ENCODE results near the gene ZNF496.

DNA sequence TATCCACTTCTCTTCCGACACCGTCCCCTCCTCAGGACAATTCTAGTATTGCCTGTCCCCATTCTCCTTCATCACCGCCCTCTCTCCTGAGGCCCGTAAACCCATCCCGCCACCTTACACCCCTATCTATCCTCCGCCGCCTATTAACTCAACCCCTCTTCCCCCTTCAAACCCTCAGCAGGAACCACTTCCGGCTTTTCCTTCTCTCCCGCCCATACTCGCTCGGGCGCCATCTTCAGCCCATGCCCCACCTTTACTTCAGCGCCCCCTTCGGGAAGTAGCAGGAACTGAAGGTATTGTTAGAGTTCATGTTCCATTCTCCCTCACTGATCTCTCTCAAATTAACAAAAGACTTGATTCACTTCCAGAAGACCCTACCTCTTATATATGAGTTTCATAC is 44.2 kb downstream of the ZNF496 start:
- TF ChIP-seq FOXM1 (IDR thresholded peaks at IDR 0.05; ENCODE audit: borderline replicate concordance) (no peak), SUZ12 (IDR thresholded peaks at IDR 0.05) (no peak), PKNOX1 (IDR thresholded peaks at IDR 0.05) (no peak), FOXK2 (IDR thresholded peaks at IDR 0.05) (no peak), SP1 (IDR thresholded peaks at IDR 0.05) (no peak), ZNF384 (IDR thresholded peaks at IDR 0.05) (no peak), TARDBP (IDR thresholded peaks at IDR 0.05) (no peak), LEF1 (IDR thresholded peaks at IDR 0.05; ENCODE audit: borderline replicate concordance) (no peak), L3MBTL2 (conservative IDR thresholded peaks at IDR 0.05) (no peak), CTBP1 (IDR thresholded peaks at IDR 0.05; ENCODE audit: borderline replicate concordance) (no peak)
